Heart left ventricle (tissue), 13 donors: ENCODE measurements around the gene WWC1.

Source experiments
- POLR2A ChIP-seq, 2 donors: fragments of 450-650 bp; IDR thresholded peaks; one replicate each; pipeline ENCODE4 v1.6.1; 2017; ENCODE audit warnings: antibody characterized with exemption in 2 of 2, mild to moderate bottlenecking in 2 of 2, moderate library complexity in 2 of 2
- TF ChIP-seq, protein P1 (sequence below), 12 donors: fragments of 200-600 bp; sonication (generic) in 4 of 12; IDR thresholded peaks; one replicate each; pipeline versions ENCODE4 v1.5.0 to v1.8.0; 2018 to 2022; ENCODE audit warnings: antibody characterized with exemption in 12 of 12, mild to moderate bottlenecking in 5 of 12
- donor health status: ischemic (EF 13 %, LVEDD 7.1; RV severe dilation, severe dysfunction).
- donor health status: DM: no; HTN: yes; CAD: no.
- donor health status: DM: no; HTN: no; CAD: no.
- donor health status: ischemic (EF 25% LVEDD 6.9; RV normal size, moderate dysfunction).
- donor health status: ischemic (EF 25% LVEDD 5.7; RV mildly dilated, moderate dysfunction).
- donor health status: ischemic (EF 35%, LVEDD 5.7; RV mildly dilated, moderate dysfunction).
- donor health status: nonischemic (EF 11% LVEDD 7.7; RV severe dilation, severe dysfunction).
- donor health status: DM: yes; HTN: yes; CAD: no.
- donor health status: PGD.
- donor health status: ischemic (EF 29% LVEDD 5.4; RV normal size, mild dysfunction).
- donor health status: nonischemic (EF 23%, LVEDD 6.1; RV moderate dilation, normal function).

GRCh38 chr5:168494057-168494555 is 202.7 kb downstream of the WWC1 start:
- TF ChIP-seq, protein P1, sequence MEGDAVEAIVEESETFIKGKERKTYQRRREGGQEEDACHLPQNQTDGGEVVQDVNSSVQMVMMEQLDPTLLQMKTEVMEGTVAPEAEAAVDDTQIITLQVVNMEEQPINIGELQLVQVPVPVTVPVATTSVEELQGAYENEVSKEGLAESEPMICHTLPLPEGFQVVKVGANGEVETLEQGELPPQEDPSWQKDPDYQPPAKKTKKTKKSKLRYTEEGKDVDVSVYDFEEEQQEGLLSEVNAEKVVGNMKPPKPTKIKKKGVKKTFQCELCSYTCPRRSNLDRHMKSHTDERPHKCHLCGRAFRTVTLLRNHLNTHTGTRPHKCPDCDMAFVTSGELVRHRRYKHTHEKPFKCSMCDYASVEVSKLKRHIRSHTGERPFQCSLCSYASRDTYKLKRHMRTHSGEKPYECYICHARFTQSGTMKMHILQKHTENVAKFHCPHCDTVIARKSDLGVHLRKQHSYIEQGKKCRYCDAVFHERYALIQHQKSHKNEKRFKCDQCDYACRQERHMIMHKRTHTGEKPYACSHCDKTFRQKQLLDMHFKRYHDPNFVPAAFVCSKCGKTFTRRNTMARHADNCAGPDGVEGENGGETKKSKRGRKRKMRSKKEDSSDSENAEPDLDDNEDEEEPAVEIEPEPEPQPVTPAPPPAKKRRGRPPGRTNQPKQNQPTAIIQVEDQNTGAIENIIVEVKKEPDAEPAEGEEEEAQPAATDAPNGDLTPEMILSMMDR (IDR thresholded peaks at IDR 0.05): no peak
- no peak for TF ChIP-seq POLR2A (IDR thresholded peaks at IDR 0.05)
